Measurements from ENCODE around the gene DOCK9. TPM values are rescaled to one million over a fixed set of nuclear protein-coding genes. Genes with fewer than 3 reads are reported as not detected.

DOCK9 gene
- polyA plus RNA-seq, 1 of the 3 experiments (the other 2 are of a cell fraction): 16.6 TPM

DNA sequence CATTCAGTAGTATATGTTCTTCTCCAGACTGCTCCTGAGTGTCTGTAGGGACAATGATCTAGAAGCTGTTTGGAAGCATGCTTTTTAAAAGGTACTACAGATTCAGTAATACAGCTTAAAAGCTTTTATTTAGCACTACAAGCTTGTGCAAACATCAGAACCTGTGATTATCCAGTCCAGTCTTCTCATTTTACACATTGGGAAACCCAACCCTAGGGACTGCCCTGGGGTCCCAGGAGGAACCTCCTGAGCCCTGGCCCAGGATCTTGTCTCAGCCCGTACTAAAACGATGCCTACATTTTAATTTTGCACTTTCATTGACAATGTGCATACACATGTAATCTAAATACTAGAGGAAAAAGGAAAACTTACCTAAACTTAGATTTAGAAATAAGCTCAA, 12.5 kb downstream of the DOCK9 start:
- no peak overlapping the region for H2AFZ ChIP-seq (ENCODE audit: low read depth)
- H3K4me1 ChIP-seq (ENCODE audit: control insufficient read depth in 1 of 2, insufficient read depth in 2 of 2, low read depth in 1 of 2, low read length in 1 of 2): peaks cover 0 to 5% of the 10 kb centered on the region in 2 experiments; a peak in 1 of 4 replicates
- no peak for DNase-seq
- CTCF ChIA-PET: interaction anchor here (1.0 to 1.2 kb wide), 2 partner anchors 12 to 69 kb away, joined by 3 read pairs; no protein-coding TSS in a partner anchor
- POLR2A ChIA-PET: no interaction called here
- H3K9me2 ChIP-seq: no peaks in the 10 kb centered on the region
- no peaks in the 10 kb centered on the region for H4K20me1 ChIP-seq (ENCODE audit: insufficient read depth)
- no peaks in the 10 kb centered on the region for H3F3A ChIP-seq (replicated peaks; ENCODE audit: insufficient read depth)
- WGBS (ENCODE audit: low lambda C conversion rate): 95% methylated on average over 2 of the region's 2 CpGs
- H3K9ac ChIP-seq: no peak overlapping the region
- no peaks in the 10 kb centered on the region for H3K27me3 ChIP-seq (ENCODE audit: insufficient read depth)
- no peaks in the 10 kb centered on the region for H3K36me3 ChIP-seq (replicated peaks in 1 of 2; ENCODE audit: control insufficient read depth in 1 of 2, insufficient read depth in 2 of 2, low read length in 1 of 2)
- H3K4me2 ChIP-seq: no peak overlapping the region
- no peaks in the 10 kb centered on the region for H3K79me2 ChIP-seq (ENCODE audit: insufficient read depth)
- TF ChIP-seq EZH2phosphoT487 (IDR thresholded peaks at IDR 0.05; ENCODE audit: borderline replicate concordance, low read depth) (no peak), EP300 (IDR thresholded peaks at IDR 0.05; ENCODE audit: borderline replicate concordance in 1 of 2, low read depth in 1 of 2, low read length in 1 of 2) (no peak), TAF1 (IDR thresholded peaks at IDR 0.05; ENCODE audit: borderline replicate concordance, low read depth, low read length) (no peak), USF1 (IDR thresholded peaks at IDR 0.05; ENCODE audit: borderline replicate concordance, low read depth) (no peak), MEF2A (IDR thresholded peaks at IDR 0.05; ENCODE audit: borderline replicate concordance, low read depth) (no peak)
- H3K4me3 ChIP-seq (ENCODE audit: low read depth in 2 of 2, low read length in 1 of 2): no peak overlapping the region
- H3K27ac ChIP-seq (ENCODE audit: low read depth in 2 of 2, low read length in 1 of 2): no peak overlapping the region
- H3K9me3 ChIP-seq: no peaks in the 10 kb centered on the region

GRCh38 chr13:98963917-98964316, 13.9 kb downstream of the DOCK9 start:
- H3K79me2 ChIP-seq (ENCODE audit: insufficient read depth): no peaks in the 10 kb centered on the region
- H3K9me2 ChIP-seq: no peaks in the 10 kb centered on the region
- H3K36me3 ChIP-seq (replicated peaks in 1 of 2; ENCODE audit: control insufficient read depth in 1 of 2, insufficient read depth in 2 of 2, low read length in 1 of 2): no peaks in the 10 kb centered on the region
- no peaks in the 10 kb centered on the region for H4K20me1 ChIP-seq (ENCODE audit: insufficient read depth)
- ChIA-PET POLR2A (no interaction called here), CTCF (interaction anchor here (1.1 to 1.3 kb wide), 3 partner anchors 10 to 70 kb away, joined by 3 read pairs; no protein-coding TSS in a partner anchor)
- TF ChIP-seq NRF1 (IDR thresholded peaks at IDR 0.05; ENCODE audit: low read depth, low read length) (no peak), JUND (IDR thresholded peaks at IDR 0.05) (no peak), FOXJ3 (CRISPR knock-in tag; IDR thresholded peaks at IDR 0.05) (no peak), CHD2 (IDR thresholded peaks at IDR 0.05; ENCODE audit: low read length, partially characterized antibody) (no peak), ZBTB33 (IDR thresholded peaks at IDR 0.05; ENCODE audit: borderline replicate concordance, low read depth) (no peak), TCF12 (IDR thresholded peaks at IDR 0.05) (no peak)
- no peak overlapping the region for H3K4me3 ChIP-seq (ENCODE audit: low read depth in 2 of 2, low read length in 1 of 2)
- H2AFZ ChIP-seq (ENCODE audit: low read depth): no peak overlapping the region
- no peak overlapping the region for H3K9ac ChIP-seq
- WGBS (ENCODE audit: low lambda C conversion rate): 55% methylated on average over 2 of the region's 2 CpGs
- no peak overlapping the region for H3K27ac ChIP-seq (ENCODE audit: low read depth in 2 of 2, low read length in 1 of 2)
- no peak overlapping the region for H3K4me2 ChIP-seq
- H3K4me1 ChIP-seq (ENCODE audit: control insufficient read depth in 1 of 2, insufficient read depth in 2 of 2, low read depth in 1 of 2, low read length in 1 of 2): peaks cover 0 to 5% of the 10 kb centered on the region in 2 experiments; a peak in 1 of 4 replicates
- H3K9me3 ChIP-seq: no peaks in the 10 kb centered on the region
- H3K27me3 ChIP-seq (ENCODE audit: insufficient read depth): no peaks in the 10 kb centered on the region
- DNase-seq: no peak
- no peaks in the 10 kb centered on the region for H3F3A ChIP-seq (replicated peaks; ENCODE audit: insufficient read depth)

All from SK-N-SH (cell line).